Stimulated activated naive CD8-positive, alpha-beta T cell treated with anti-CD3 and anti-CD28 coated beads, Interleukin-15, Interleukin-2, amounts not matched to agents 100 ng/mL and 50 ng/mL, for 24 hours (primary cell): ENCODE results near the gene RING1.
A peak's percentile ranks its signal among the peaks of the same experiment; 100 is the strongest.

Source experiments
- H3K27ac Mint-ChIP-seq: one replicate; pipeline ENCODE4 v1.8.0; 2021; ENCODE audit warnings: mild to moderate bottlenecking, mixed read lengths
- H3K27me3 Mint-ChIP-seq: one replicate; pipeline ENCODE4 v1.8.0; 2021; ENCODE audit warnings: mixed read lengths
- H3K36me3 Mint-ChIP-seq: one replicate; pipeline ENCODE4 v1.8.0; 2021; ENCODE audit warnings: low read depth, mixed read lengths
- H3K4me1 Mint-ChIP-seq: one replicate; pipeline ENCODE4 v1.8.0; 2021; ENCODE audit warnings: low read depth, mixed read lengths
- H3K4me3 Mint-ChIP-seq: one replicate; pipeline ENCODE4 v1.8.0; 2021; ENCODE audit warnings: mild to moderate bottlenecking, mixed read lengths
- H3K9me3 Mint-ChIP-seq: one replicate; pipeline ENCODE4 v1.8.0; 2021; ENCODE audit warnings: mixed read lengths

RING1 gene

DNA sequence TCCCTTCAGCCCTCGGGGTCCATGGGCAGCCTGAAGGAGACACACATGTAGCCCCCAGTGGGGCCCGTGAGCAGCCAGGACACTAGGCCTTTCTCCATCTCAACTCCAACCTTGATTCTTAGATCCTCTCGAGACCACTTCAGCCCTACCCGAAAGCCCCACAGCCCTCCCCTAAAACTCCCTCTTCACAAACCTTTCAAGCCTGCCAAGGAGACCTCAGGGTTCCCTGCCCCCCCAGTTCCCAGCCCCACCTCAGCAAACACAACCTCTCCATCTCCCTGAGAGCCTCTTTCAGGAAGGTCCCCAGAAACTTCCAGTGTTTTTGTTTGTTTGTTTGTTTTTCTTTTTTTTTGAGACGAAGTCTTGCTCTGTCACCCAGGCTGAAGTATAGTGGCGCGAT, 27.2 kb upstream of the RING1 start:
- H3K36me3 Mint-ChIP-seq: peaks cover 15% of the 10 kb centered on the region
- no peak overlapping the region for H3K27ac Mint-ChIP-seq
- peaks cover 14% of the 10 kb centered on the region for H3K9me3 Mint-ChIP-seq
- H3K4me1 Mint-ChIP-seq: peaks cover 18% of the 10 kb centered on the region
- H3K27me3 Mint-ChIP-seq: no peaks in the 10 kb centered on the region
- no peak overlapping the region for H3K4me3 Mint-ChIP-seq

DNA sequence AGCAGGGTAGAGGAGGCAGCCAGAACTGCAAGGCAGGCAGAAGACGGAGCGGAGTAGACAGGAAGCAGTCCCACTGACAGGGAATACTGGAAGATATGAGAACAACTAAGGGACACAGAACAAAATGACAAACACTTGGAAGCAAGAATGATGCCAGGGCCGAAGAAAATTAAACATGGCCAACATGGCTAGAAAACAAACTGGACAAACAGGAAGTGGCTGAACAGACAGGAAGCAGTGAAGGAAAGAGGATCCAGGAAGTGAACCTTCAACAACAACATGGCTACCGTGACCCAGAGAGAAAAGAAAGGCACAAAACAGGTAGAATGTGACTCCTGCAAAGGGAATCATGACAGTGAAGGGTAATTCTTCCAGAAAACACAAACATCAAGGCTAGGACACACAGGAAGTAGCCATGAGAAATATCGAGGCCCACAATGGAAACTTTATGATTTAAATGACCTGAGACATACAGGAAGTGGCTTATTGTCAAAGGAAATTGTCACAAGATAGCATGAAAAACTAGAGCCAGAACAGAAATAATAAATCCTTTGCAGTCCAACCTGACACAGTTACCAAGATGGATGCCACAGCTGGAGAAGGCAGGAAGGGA, 25.1 kb upstream of the RING1 start:
- peaks cover 14% of the 10 kb centered on the region for H3K9me3 Mint-ChIP-seq
- peaks cover 18% of the 10 kb centered on the region for H3K4me1 Mint-ChIP-seq
- H3K4me3 Mint-ChIP-seq: peak overlapping the region; percentile 66
- H3K36me3 Mint-ChIP-seq: peaks cover 15% of the 10 kb centered on the region
- no peaks in the 10 kb centered on the region for H3K27me3 Mint-ChIP-seq
- H3K27ac Mint-ChIP-seq: peak overlapping the region; percentile 94

DNA sequence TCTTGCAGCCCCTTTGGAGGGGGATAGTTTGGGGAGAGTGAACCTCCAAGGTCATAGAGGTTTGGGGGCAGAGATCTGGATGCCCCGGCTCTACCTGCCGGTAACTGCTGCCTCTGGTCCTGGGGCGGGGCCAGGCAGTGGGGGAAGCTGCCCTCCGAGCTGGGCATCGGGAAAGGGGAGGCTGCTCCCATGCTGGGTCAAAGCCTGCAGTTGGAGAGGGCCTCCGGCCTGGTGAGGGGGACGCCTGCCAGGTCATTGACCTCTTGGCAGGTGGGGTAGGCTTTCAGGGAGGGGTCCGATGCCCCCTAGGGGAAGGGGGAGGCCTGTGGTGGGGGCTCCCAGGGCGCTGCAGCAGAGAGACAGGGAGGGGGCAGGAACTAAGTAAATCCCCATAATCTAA, 23.1 kb upstream of the RING1 start:
- Mint-ChIP-seq H3K4me1 (peaks cover 18% of the 10 kb centered on the region), H3K27ac (no peak overlapping the region), H3K27me3 (peaks cover 6% of the 10 kb centered on the region), H3K9me3 (peaks cover 14% of the 10 kb centered on the region), H3K4me3 (no peak overlapping the region), H3K36me3 (peaks cover 15% of the 10 kb centered on the region)

DNA sequence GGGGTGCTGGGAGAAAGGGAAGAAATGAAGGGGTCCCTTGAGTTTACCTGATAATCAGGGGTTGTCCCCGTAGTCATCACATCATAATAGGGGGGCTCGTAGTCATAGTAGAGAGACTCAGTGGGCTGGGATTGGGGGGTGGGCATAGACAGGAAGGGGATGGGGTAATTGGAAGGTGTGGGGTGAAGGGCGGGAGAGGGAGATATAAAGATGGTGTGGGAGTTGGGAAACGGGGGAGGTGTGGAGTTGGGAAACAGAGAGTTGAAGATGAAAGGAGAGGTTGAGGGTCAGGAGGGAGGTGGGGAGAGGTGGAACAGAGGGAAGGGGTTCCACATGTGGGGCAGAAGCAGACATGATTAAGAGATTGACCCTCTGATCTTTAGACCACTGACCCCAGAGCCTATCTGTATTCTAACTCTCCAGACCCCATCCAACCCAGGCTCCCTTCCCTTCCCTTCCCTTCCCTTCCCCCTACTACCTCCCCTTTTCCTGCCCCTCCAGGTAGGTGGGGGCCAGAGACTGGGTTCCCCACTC, 22.6 kb upstream of the RING1 start:
- H3K4me3 Mint-ChIP-seq: no peak overlapping the region
- peaks cover 10% of the 10 kb centered on the region for H3K27me3 Mint-ChIP-seq
- H3K27ac Mint-ChIP-seq: no peak overlapping the region
- peaks cover 18% of the 10 kb centered on the region for H3K4me1 Mint-ChIP-seq
- H3K36me3 Mint-ChIP-seq: peaks cover 15% of the 10 kb centered on the region
- H3K9me3 Mint-ChIP-seq: peaks cover 14% of the 10 kb centered on the region

DNA sequence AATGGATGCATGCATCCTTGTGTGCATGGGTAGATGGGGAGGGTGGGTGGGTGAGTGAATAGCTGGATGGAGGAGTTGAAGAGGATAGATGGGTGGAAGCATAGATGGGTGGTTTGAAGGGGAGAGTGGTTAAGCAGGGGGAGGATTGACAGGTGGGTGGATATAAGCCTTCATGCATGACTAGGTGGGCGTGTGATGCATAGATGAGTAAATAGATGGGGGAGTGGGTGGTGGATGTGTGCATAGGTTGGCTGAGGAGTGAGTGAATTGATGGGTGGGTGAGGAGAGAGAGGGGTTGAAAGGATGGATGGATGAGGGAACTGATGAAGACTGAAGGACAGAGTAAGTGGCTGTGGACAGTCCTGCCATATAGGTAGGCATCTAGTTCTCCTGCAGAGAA, 20.5 kb upstream of the RING1 start:
- Mint-ChIP-seq H3K4me1 (peaks cover 25% of the 10 kb centered on the region), H3K36me3 (peaks cover 12% of the 10 kb centered on the region), H3K27me3 (peaks cover 20% of the 10 kb centered on the region), H3K9me3 (peaks cover 11% of the 10 kb centered on the region), H3K27ac (no peak overlapping the region), H3K4me3 (no peak overlapping the region)

DNA sequence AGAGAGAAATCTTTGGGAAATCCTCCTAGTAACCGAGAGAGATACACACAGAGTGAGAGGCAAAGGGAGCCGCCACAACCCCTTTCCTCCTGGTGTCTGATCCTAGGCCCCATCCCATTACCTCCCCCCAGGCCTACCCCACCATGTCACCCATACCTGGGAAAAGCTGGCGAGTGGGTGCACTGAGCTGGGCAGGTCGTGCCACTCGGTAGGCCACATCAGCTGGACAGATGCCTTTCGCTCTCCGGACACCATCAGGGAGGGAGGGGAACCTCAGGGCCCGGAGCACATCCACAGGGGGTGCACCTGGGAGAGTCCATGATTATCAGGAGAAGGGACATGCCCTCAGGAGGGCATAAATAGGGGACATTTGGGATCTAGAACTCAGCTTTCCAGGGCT, 19.1 kb upstream of the RING1 start:
- no peaks in the 10 kb centered on the region for H3K9me3 Mint-ChIP-seq
- peaks cover 23% of the 10 kb centered on the region for H3K4me1 Mint-ChIP-seq
- no peak overlapping the region for H3K4me3 Mint-ChIP-seq
- H3K27me3 Mint-ChIP-seq: peaks cover 20% of the 10 kb centered on the region
- H3K27ac Mint-ChIP-seq: no peak overlapping the region
- peaks cover 4% of the 10 kb centered on the region for H3K36me3 Mint-ChIP-seq

DNA sequence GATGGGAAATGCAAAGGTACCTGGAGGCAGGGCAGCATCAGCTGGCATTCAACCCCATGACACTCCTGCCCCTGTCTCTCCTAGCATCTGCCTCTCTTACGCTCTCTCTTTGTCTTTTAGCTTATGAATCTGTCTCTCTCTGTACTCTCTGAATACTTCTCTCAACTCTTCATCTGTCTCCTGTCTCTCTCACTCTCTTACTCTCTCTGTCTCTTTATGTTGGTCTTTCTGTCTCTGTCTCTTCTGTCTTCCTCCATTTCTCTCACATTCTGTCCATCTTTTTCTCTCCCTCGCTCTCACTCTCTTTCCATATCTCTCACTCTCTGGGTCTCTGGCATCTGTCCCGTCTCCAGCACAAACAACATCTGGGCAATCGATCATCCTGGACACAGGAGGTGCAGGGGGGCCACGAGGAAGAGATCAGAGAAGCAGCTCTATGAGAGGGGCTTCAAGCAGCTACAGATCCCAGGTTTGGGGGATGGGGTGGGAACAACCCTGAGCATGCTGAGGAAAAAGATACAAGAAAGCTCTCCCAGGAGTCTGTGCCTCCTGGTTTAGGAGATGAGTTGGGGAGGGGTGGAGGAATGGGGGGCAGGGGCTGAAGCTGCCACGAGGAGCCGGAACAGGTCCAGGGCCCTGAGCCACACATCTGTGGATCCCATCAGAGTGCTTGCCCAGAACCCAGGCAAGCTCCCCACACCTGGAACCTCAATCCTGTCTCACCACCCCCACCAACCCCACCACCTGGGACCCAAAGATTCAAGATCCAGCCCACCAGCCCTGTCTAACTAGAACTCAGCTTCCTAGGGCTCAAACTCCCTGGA, 18.5 kb upstream of the RING1 start:
- no peak overlapping the region for H3K27ac Mint-ChIP-seq
- H3K4me1 Mint-ChIP-seq: peaks cover 23% of the 10 kb centered on the region
- H3K9me3 Mint-ChIP-seq: no peaks in the 10 kb centered on the region
- no peak overlapping the region for H3K4me3 Mint-ChIP-seq
- peaks cover 20% of the 10 kb centered on the region for H3K27me3 Mint-ChIP-seq
- H3K36me3 Mint-ChIP-seq: peaks cover 11% of the 10 kb centered on the region

DNA sequence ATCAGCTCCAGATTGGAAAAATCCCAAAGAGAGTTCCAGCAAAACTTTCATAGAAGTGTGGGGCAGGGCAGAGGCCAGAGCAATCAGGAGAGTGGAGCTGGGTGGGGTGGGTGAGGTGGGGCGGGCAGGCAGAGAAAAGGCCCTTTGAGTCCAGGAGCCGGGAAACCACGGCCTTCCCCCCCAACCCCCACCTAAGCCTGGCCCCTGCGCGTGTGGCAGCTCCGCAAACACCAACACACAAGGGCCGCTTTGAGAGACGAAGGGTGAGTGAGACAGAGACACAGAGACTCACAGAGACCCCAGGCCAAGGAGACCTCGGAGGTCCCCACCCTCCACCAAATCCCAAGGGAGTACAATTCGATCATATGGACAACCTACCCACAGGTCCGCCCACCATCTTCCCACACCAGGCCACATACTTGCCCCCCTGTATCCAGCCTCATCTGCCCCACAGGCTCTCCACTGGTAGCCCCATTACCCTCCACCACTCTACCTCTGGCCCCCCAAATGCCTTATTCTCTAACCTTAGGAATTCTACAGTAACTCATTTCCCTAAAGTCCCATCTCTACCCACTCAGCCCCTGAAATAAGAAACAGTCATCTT, 17.7 kb upstream of the RING1 start:
- H3K4me3 Mint-ChIP-seq: no peak overlapping the region
- H3K36me3 Mint-ChIP-seq: peaks cover 19% of the 10 kb centered on the region
- peaks cover 20% of the 10 kb centered on the region for H3K27me3 Mint-ChIP-seq
- peaks cover 25% of the 10 kb centered on the region for H3K4me1 Mint-ChIP-seq
- H3K9me3 Mint-ChIP-seq: no peaks in the 10 kb centered on the region
- H3K27ac Mint-ChIP-seq: no peak overlapping the region

DNA sequence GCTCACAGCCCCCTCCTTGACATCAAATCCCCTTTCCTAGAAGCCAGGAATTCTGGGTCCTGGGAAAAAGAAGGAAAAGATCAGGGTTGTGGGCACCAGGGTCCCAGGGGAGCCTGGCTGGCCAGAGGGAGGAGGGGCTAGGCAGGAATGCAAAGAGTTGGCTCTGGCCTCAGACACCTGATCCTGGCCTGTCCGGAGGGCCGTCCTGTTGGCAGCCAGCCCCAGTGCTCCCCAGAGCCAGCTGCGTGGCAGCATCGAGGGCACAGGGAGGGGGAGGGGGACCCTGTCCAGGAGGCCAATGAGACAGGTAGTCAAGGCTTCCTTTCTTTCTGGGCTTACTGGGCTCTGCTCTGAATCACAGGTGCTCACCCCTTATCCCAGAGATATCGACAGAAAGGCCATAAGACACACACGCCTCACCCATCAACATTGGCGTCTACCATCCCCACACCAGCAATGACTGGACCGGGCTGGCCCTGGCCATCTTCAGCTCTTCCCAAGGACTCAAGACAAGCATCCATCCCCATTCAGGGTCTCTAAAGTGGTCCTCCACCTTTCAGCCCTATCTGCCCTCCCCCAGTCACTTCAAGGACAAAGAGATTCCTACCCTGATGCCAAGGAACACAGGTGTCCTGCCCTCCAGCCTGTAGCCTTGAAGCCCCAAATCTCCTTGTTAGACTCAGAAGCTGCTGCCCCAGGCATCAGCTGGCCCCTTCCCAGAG, 16.8 kb upstream of the RING1 start:
- no peak overlapping the region for H3K4me3 Mint-ChIP-seq
- no peak overlapping the region for H3K27ac Mint-ChIP-seq
- peaks cover 27% of the 10 kb centered on the region for H3K36me3 Mint-ChIP-seq
- H3K27me3 Mint-ChIP-seq: peaks cover 20% of the 10 kb centered on the region
- peaks cover 26% of the 10 kb centered on the region for H3K4me1 Mint-ChIP-seq
- no peaks in the 10 kb centered on the region for H3K9me3 Mint-ChIP-seq

DNA sequence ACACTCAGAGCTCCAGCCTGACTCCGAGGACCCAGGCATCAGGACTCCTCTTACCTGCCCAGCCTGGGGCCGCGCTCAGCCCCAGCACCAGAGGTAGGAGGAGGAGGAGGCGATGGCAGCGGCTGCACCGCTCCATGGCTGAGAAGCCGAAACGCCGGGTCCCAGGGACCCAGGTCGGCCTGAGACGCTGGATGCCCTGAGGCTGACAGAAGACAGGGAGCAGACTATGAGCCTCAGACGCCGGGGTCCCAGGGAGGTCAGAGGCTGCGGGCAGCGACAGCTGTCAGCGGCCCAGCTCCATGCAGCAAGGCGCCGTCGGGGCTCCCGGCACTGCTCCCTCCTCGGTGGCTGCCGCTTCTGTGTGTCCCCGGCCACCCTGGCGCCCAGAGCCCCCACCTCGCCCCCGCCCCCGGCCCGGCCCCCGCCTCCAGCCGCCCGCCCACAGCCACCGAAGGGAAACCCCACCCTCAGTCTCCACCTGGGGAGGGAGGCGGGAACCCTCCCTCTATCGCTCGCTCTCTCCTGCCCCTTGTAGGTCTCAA, 16.1 kb upstream of the RING1 start, which contains the start of gene COL11A2:
TSS of gene COL11A2 (minus strand) at position 363 of the 542 bp plus-strand sequence. CDS start at position 136, 227 bp downstream.
- H3K36me3 Mint-ChIP-seq: peaks cover 31% of the 10 kb centered on the region
- H3K27me3 Mint-ChIP-seq: peaks cover 20% of the 10 kb centered on the region
- H3K9me3 Mint-ChIP-seq: no peaks in the 10 kb centered on the region
- H3K4me1 Mint-ChIP-seq: peaks cover 28% of the 10 kb centered on the region
- H3K27ac Mint-ChIP-seq: no peak within 1 kb of the TSS
- H3K4me3 Mint-ChIP-seq: peak within 1 kb of the TSS; percentile 71

DNA sequence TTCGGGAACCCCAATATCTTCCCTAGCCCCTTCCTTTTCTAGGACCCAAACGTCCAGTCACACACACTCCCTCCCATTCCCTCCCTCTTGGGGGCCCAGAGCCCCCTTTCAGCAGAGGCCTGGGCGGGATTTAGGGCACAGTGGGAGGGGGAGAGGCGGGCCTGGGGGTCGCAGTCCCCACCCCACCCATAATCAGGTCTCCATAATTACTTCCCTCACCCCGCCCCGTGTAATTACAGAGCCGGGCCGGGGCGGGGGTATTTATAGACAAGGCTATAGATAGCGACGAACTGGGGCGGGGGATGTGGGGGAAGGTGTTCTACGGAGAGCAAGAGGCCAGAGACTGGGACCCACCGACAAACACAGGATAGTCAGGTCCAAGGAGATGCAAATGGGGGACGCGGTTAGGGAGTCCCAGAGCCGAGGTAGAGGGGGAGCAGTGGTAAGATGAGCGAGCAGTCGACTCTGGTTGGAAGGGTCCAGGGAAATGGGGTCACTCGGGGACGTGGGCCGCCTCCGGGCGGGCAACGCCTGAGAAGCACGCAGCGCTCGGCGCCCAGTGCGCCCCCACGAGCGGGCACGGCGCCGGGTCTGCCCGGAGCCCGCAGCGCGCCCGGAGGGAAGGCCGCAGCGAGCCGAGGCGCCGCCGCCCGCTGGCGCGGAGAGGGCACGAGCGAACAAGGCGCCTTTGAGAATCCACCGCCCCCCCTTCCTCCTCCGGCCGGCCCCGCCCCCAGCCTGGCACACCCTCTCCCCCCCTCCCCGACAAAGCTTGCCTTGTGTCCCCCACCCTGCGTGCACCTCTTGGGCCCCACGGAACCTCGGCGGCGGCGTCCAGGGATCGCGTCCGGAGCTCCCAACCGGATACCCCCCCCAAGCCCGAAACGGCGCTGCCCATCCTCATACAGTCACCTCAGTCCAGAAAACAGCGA, 15.4 kb upstream of the RING1 start:
- Mint-ChIP-seq H3K4me1 (peaks cover 36% of the 10 kb centered on the region), H3K36me3 (peaks cover 39% of the 10 kb centered on the region), H3K4me3 (peak overlapping the region; percentile 71), H3K27ac (peak overlapping the region; percentile 21), H3K27me3 (peaks cover 20% of the 10 kb centered on the region), H3K9me3 (no peaks in the 10 kb centered on the region)

DNA sequence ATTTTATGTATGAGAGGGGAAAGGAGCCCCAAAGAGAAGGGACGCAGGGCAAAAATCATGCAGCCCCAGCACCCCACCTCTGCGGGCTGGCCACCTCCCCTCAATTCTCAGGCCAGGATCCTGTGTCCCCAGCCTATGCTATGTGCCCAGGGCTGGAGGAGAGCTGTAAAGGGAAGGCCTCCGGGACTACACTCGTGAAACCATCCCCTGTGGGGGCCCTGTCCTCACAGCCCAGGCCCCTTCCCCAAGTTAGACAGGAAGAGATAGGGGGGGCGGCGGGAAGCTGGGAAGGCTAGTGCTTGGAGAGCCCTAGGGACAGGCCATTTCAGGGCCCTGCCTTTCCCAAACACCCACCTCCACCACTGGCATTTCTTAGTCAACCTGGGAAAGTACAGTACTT, 14.7 kb upstream of the RING1 start:
- Mint-ChIP-seq H3K27me3 (peaks cover 20% of the 10 kb centered on the region), H3K36me3 (peaks cover 42% of the 10 kb centered on the region), H3K9me3 (no peaks in the 10 kb centered on the region), H3K4me1 (peaks cover 42% of the 10 kb centered on the region), H3K4me3 (no peak overlapping the region), H3K27ac (peak overlapping the region; percentile 21)

DNA sequence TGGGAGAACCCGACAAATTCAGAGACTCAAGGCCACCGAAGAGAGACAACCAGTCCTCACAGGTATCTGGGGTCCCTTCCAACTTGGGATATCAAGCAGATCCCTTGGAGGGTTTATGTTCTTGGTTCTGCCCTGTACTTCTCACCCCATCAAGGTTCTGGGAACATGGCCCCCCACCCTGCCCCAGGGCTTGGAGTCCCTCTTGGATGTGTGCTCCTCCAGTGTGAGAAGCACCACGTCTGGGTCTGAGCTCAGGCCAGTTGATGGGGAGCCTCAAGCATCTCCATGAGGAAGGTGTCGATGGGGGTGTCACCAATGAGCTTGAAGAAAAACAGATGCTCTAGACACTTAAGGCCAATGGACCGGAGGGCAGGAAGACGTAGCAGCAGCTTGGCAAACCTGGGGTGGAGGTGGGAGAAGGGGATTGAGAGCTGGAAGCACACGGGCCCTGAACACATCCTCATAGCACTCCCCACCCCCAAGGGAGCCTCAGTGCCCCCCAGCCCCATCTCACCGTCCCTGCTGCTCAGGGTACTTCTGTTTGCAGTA, 13.8 kb upstream of the RING1 start:
- H3K4me1 Mint-ChIP-seq: peaks cover 51% of the 10 kb centered on the region
- peaks cover 45% of the 10 kb centered on the region for H3K36me3 Mint-ChIP-seq
- H3K9me3 Mint-ChIP-seq: no peaks in the 10 kb centered on the region
- H3K27me3 Mint-ChIP-seq: peaks cover 19% of the 10 kb centered on the region
- H3K27ac Mint-ChIP-seq: no peak overlapping the region
- no peak overlapping the region for H3K4me3 Mint-ChIP-seq
